HG02798 (cell line): Measurements from ENCODE around the gene THAP7.
"Not testable (repeated sequence)": the region's sequence is repeated elsewhere in the genome, so short reads cannot be mapped to it uniquely, and the experiment has no call there.

Experiments used
- ATAC-seq: cut with Tn5 transposase; IDR thresholded peaks from one replicate; pipeline ENCODE4 v1.9.1; 2021; ENCODE audit warnings: mild to moderate bottlenecking; ENCODE audit not compliant: unreplicated experiment, poor library complexity

Gene THAP7

GRCh38 chr22:20980938-20981722 is 20.8 kb downstream of the THAP7 start:
- no peak for ATAC-seq

GRCh38 chr22:20980523-20980922 is 21.4 kb downstream of the THAP7 start:
- no peak for ATAC-seq

- ATAC-seq: no peak
These were observed 21.9 kb downstream of the THAP7 start for GRCh38 chr22:20979940-20980453.

GRCh38 chr22:20979243-20979809 is 22.6 kb downstream of the THAP7 start:
- ATAC-seq: no peak

GRCh38 chr22:20978419-20978818 is 23.5 kb downstream of the THAP7 start:
- no peak for ATAC-seq

GRCh38 chr22:20977516-20978170 is 24.3 kb downstream of the THAP7 start:
- no peak for ATAC-seq

GRCh38 chr22:20977019-20977418 is 24.9 kb downstream of the THAP7 start:
- no peak for ATAC-seq

GRCh38 chr22:20976291-20976877 is 25.5 kb downstream of the THAP7 start:
- ATAC-seq: no peak

GRCh38 chr22:20975541-20976290 is 26.2 kb downstream of the THAP7 start:
- ATAC-seq: no peak

- ATAC-seq: no peak
These were observed 27.5 kb downstream of the THAP7 start for GRCh38 chr22:20974336-20974955.

- no peak for ATAC-seq
These were observed 28.2 kb downstream of the THAP7 start for GRCh38 chr22:20973634-20974286.

- ATAC-seq: no peak
These were observed 28.9 kb downstream of the THAP7 start for GRCh38 chr22:20972933-20973577.

- ATAC-seq: not testable (repeated sequence)
These were observed 29.8 kb downstream of the THAP7 start for GRCh38 chr22:20972014-20972694.

GRCh38 chr22:20970939-20971657 is 30.8 kb downstream of the THAP7 start:
- no peak for ATAC-seq

- ATAC-seq: no peak
These were observed 33.5 kb downstream of the THAP7 start for GRCh38 chr22:20968281-20968977.

GRCh38 chr22:20967697-20968211 is 34.2 kb downstream of the THAP7 start:
- ATAC-seq: no peak
